MM.1S (cell line): ENCODE results near the gene ANGPTL3.

Experiments
- DNase-seq: peaks from one replicate; pipeline ENCODE4 v3.0.0-alpha.2; 2015
- H2AFZ ChIP-seq: fragments of 300-600 bp; sonication (generic); 2 replicates; pipeline ENCODE4 v1.6.0; 2016; ENCODE audit warnings: antibody characterized with exemption, low read length
- H3F3A ChIP-seq: fragments of 300-600 bp; sonication (generic); 2 replicates; pipeline ENCODE4 v1.6.1; 2016; ENCODE audit warnings: mild to moderate bottlenecking, antibody characterized with exemption, low read length, moderate library complexity, mixed read lengths; ENCODE audit not compliant: insufficient read depth
- H3K27ac ChIP-seq: fragments of 300-600 bp; sonication (generic); 2 replicates; pipeline ENCODE4 v1.5.1; 2016; ENCODE audit warnings: mild to moderate bottlenecking, low read length
- H3K27me3 ChIP-seq: fragments of 300-600 bp; sonication (generic); replicated peaks from 2 replicates; pipeline ENCODE4 v1.6.0; 2016; ENCODE audit warnings: low read length; ENCODE audit not compliant: insufficient read depth
- H3K36me3 ChIP-seq: fragments of 300-600 bp; sonication (generic); replicated peaks from 2 replicates; pipeline ENCODE4 v1.6.1; 2016; ENCODE audit warnings: mild to moderate bottlenecking, low read length, mixed read lengths; ENCODE audit not compliant: insufficient read depth
- H3K4me1 ChIP-seq: fragments of 300-600 bp; sonication (generic); 2 replicates; pipeline ENCODE4 v1.6.1; 2016; ENCODE audit warnings: low read length, mixed read lengths
- H3K4me2 ChIP-seq: fragments of 300-600 bp; sonication (generic); 2 replicates; pipeline ENCODE4 v1.6.0; 2016; ENCODE audit warnings: low read depth, low read length
- H3K4me3 ChIP-seq: fragments of 300-600 bp; sonication (generic); 2 replicates; pipeline ENCODE4 v1.5.1; 2016; ENCODE audit warnings: low read length, mixed read lengths
- H3K79me2 ChIP-seq: fragments of 300-600 bp; sonication (generic); 2 replicates; pipeline ENCODE4 v1.6.1; 2016; ENCODE audit warnings: mixed run types, low read length, mixed read lengths
- H3K9ac ChIP-seq: fragments of 300-600 bp; sonication (generic); 2 replicates; pipeline ENCODE4 v1.6.1; 2016; ENCODE audit warnings: low read length, mixed read lengths
- H3K9me2 ChIP-seq: fragments of 300-600 bp; sonication (generic); replicated peaks from 2 replicates; pipeline ENCODE4 v1.6.1; 2016; ENCODE audit warnings: mild to moderate bottlenecking, low read length, mixed read lengths; ENCODE audit not compliant: insufficient read depth
- H3K9me3 ChIP-seq: fragments of 300-600 bp; sonication (generic); replicated peaks from 2 replicates; pipeline ENCODE4 v1.6.1; 2016; ENCODE audit warnings: mild to moderate bottlenecking, low read length, mixed read lengths; ENCODE audit not compliant: insufficient read depth
- H4K20me1 ChIP-seq: fragments of 300-600 bp; sonication (generic); 2 replicates; pipeline ENCODE4 v1.6.1; 2016; ENCODE audit warnings: mild to moderate bottlenecking, low read length, moderate library complexity, mixed read lengths; ENCODE audit not compliant: insufficient read depth
- CTCF ChIP-seq: fragments of 300-600 bp; sonication (generic); IDR thresholded peaks from 2 replicates; pipeline ENCODE4 v1.5.1; 2016; ENCODE audit warnings: antibody characterized with exemption, low read length, mixed read lengths
- EZH2 ChIP-seq: fragments of 300-600 bp; sonication (generic); optimal IDR thresholded peaks from 2 replicates; pipeline ENCODE3; 2017; ENCODE audit warnings: low read depth, mild to moderate bottlenecking, antibody characterized with exemption, low read length, mixed read lengths
- EZH2phosphoT487 ChIP-seq: fragments of 300-600 bp; sonication (generic); IDR thresholded peaks from 2 replicates; pipeline ENCODE4 v1.6.1; 2018; ENCODE audit warnings: antibody characterized with exemption, low read length

ANGPTL3 gene

GRCh38 chr1:62637392-62638105 lies 40.2 kb downstream of the ANGPTL3 start:
- no peaks in the 10 kb centered on the region for H4K20me1 ChIP-seq
- no peaks in the 10 kb centered on the region for H3K4me1 ChIP-seq
- no peak overlapping the region for H3K4me2 ChIP-seq
- H3K36me3 ChIP-seq = no peaks in the 10 kb centered on the region
- no peaks in the 10 kb centered on the region for H3F3A ChIP-seq
- H3K27ac ChIP-seq = no peak overlapping the region
- no peak overlapping the region for H2AFZ ChIP-seq
- no peak overlapping the region for H3K4me3 ChIP-seq
- H3K9ac ChIP-seq = no peak overlapping the region
- no peaks in the 10 kb centered on the region for H3K79me2 ChIP-seq
- no peaks in the 10 kb centered on the region for H3K27me3 ChIP-seq
- TF ChIP-seq CTCF (no peak), EZH2 (no peak), EZH2phosphoT487 (no peak)
- no peaks in the 10 kb centered on the region for H3K9me2 ChIP-seq
- DNase-seq = no peak
- no peaks in the 10 kb centered on the region for H3K9me3 ChIP-seq

GRCh38 chr1:62643283-62643682 lies 46.0 kb downstream of the ANGPTL3 start:
- Histone ChIP-seq H3K9ac (no peak overlapping the region), H3K4me3 (no peak overlapping the region), H3K79me2 (no peaks in the 10 kb centered on the region), H2AFZ (no peak overlapping the region), H3K4me1 (no peaks in the 10 kb centered on the region), H3K9me2 (no peaks in the 10 kb centered on the region), H3K9me3 (no peaks in the 10 kb centered on the region), H3K27me3 (no peaks in the 10 kb centered on the region), H3K4me2 (no peak overlapping the region), H4K20me1 (no peaks in the 10 kb centered on the region), H3K36me3 (no peaks in the 10 kb centered on the region), H3F3A (no peaks in the 10 kb centered on the region), H3K27ac (no peak overlapping the region)
- no peak for TF ChIP-seq CTCF
- TF ChIP-seq EZH2 = no peak
- no peak for TF ChIP-seq EZH2phosphoT487
- DNase-seq = no peak

GRCh38 chr1:62652387-62652786 lies 55.1 kb downstream of the ANGPTL3 start:
- Histone ChIP-seq H4K20me1 (no peaks in the 10 kb centered on the region), H3K9me2 (no peaks in the 10 kb centered on the region), H3K9ac (no peak overlapping the region), H3K79me2 (no peaks in the 10 kb centered on the region), H3K27ac (no peak overlapping the region), H3K4me2 (no peak overlapping the region), H3K36me3 (no peaks in the 10 kb centered on the region), H3K4me3 (no peak overlapping the region), H2AFZ (no peak overlapping the region), H3F3A (no peaks in the 10 kb centered on the region), H3K4me1 (no peaks in the 10 kb centered on the region), H3K9me3 (0 out of 2 replicates have a peak, but pooled peaks cover 2% of the 10 kb centered on the region), H3K27me3 (no peaks in the 10 kb centered on the region)
- DNase-seq = no peak
- TF ChIP-seq EZH2phosphoT487 (no peak), EZH2 (no peak), CTCF (no peak)
